ENCODE measurements around the gene VTCN1. TPM values are rescaled to one million over a fixed set of nuclear protein-coding genes. Genes with fewer than 3 reads are reported as not detected.

Gene VTCN1
- total RNA-seq, 1 experiment from 2014 or later = not detected

GRCh38 chr1:117114877-117115276 lies 95.8 kb downstream of the VTCN1 start:
- ChIA-PET CTCF (no interaction called here), POLR2A (no interaction called here)
- Histone ChIP-seq H3K36me3 (ENCODE audit: control insufficient read depth, insufficient read depth, low read length) (no peaks in the 10 kb centered on the region), H3K9me3 (ENCODE audit: control insufficient read depth, insufficient read depth, low read depth, low read length) (no peaks in the 10 kb centered on the region), H3K27me3 (ENCODE audit: control insufficient read depth, insufficient read depth, low read length) (no peaks in the 10 kb centered on the region), H3K4me3 (ENCODE audit: low read depth in 2 of 2, low read length in 2 of 2) (no peak overlapping the region), H3K27ac (ENCODE audit: low read length) (no peak overlapping the region), H3K4me1 (ENCODE audit: control insufficient read depth, insufficient read depth, low read length) (no peaks in the 10 kb centered on the region)
- intact Hi-C loops (cut with micrococcal nuclease; ENCODE audit: unreplicated experiment) = no loop called here
- in situ Hi-C loops (cut with HindIII; ENCODE audit: low pct_unique_long_range_greater_than_20kb, low sequenced_read_pairs) = no loop called here
- no peak for ATAC-seq
- no TSS peak for BruUV-seq (replicated peaks)
- TF ChIP-seq TCF7L2 (IDR thresholded peaks at IDR 0.05; ENCODE audit: low read depth, low read length) (no peak), POLR2AphosphoS5 (IDR thresholded peaks at IDR 0.05; ENCODE audit: low read depth, low read length) (no peak), SIN3A (IDR thresholded peaks at IDR 0.05; ENCODE audit: borderline replicate concordance, insufficient read depth, low read depth, low read length) (no peak), CTCF (IDR thresholded peaks at IDR 0.05) (no peak)
- TF ChIP-seq, protein P1, sequence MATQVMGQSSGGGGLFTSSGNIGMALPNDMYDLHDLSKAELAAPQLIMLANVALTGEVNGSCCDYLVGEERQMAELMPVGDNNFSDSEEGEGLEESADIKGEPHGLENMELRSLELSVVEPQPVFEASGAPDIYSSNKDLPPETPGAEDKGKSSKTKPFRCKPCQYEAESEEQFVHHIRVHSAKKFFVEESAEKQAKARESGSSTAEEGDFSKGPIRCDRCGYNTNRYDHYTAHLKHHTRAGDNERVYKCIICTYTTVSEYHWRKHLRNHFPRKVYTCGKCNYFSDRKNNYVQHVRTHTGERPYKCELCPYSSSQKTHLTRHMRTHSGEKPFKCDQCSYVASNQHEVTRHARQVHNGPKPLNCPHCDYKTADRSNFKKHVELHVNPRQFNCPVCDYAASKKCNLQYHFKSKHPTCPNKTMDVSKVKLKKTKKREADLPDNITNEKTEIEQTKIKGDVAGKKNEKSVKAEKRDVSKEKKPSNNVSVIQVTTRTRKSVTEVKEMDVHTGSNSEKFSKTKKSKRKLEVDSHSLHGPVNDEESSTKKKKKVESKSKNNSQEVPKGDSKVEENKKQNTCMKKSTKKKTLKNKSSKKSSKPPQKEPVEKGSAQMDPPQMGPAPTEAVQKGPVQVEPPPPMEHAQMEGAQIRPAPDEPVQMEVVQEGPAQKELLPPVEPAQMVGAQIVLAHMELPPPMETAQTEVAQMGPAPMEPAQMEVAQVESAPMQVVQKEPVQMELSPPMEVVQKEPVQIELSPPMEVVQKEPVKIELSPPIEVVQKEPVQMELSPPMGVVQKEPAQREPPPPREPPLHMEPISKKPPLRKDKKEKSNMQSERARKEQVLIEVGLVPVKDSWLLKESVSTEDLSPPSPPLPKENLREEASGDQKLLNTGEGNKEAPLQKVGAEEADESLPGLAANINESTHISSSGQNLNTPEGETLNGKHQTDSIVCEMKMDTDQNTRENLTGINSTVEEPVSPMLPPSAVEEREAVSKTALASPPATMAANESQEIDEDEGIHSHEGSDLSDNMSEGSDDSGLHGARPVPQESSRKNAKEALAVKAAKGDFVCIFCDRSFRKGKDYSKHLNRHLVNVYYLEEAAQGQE (IDR thresholded peaks at IDR 0.05; ENCODE audit: insufficient read depth in 1 of 2, low read depth in 2 of 2, low read length in 1 of 2) = no peak
- no peak for DNase-seq (ENCODE audit: low read depth, low spot score)

GRCh38 chr1:117113199-117113598 lies 97.5 kb downstream of the VTCN1 start:
- TF ChIP-seq TCF7L2 (IDR thresholded peaks at IDR 0.05; ENCODE audit: low read depth, low read length) (no peak), SIN3A (IDR thresholded peaks at IDR 0.05; ENCODE audit: borderline replicate concordance, insufficient read depth, low read depth, low read length) (no peak), POLR2AphosphoS5 (IDR thresholded peaks at IDR 0.05; ENCODE audit: low read depth, low read length) (no peak), CTCF (IDR thresholded peaks at IDR 0.05) (no peak)
- TF ChIP-seq, protein P1 (IDR thresholded peaks at IDR 0.05; ENCODE audit: insufficient read depth in 1 of 2, low read depth in 2 of 2, low read length in 1 of 2) = no peak
- POLR2A ChIA-PET = no interaction called here
- Histone ChIP-seq H3K27ac (ENCODE audit: low read length) (no peak overlapping the region), H3K36me3 (ENCODE audit: control insufficient read depth, insufficient read depth, low read length) (no peaks in the 10 kb centered on the region), H3K27me3 (ENCODE audit: control insufficient read depth, insufficient read depth, low read length) (no peaks in the 10 kb centered on the region), H3K4me3 (ENCODE audit: low read depth in 2 of 2, low read length in 2 of 2) (no peak overlapping the region), H3K4me1 (ENCODE audit: control insufficient read depth, insufficient read depth, low read length) (no peaks in the 10 kb centered on the region), H3K9me3 (ENCODE audit: control insufficient read depth, insufficient read depth, low read depth, low read length) (no peaks in the 10 kb centered on the region)
- intact Hi-C loops (cut with micrococcal nuclease; ENCODE audit: unreplicated experiment) = no loop called here
- DNase-seq (ENCODE audit: low read depth, low spot score) = no peak
- BruUV-seq (replicated peaks) = no TSS peak
- in situ Hi-C loops (cut with HindIII; ENCODE audit: low pct_unique_long_range_greater_than_20kb, low sequenced_read_pairs) = no loop called here
- no peak for ATAC-seq
- CTCF ChIA-PET = no interaction called here

Measured in Panc1 (cell line).